ENCODE results near the gene MOK.

The MOK gene

GRCh38 chr14:102194856-102195255 lies 110.1 kb downstream of the MOK start:
- TF ChIP-seq CTCF (conservative IDR thresholded peaks at IDR 0.05; ENCODE audit: low read depth, low read length) = no peak

DNA sequence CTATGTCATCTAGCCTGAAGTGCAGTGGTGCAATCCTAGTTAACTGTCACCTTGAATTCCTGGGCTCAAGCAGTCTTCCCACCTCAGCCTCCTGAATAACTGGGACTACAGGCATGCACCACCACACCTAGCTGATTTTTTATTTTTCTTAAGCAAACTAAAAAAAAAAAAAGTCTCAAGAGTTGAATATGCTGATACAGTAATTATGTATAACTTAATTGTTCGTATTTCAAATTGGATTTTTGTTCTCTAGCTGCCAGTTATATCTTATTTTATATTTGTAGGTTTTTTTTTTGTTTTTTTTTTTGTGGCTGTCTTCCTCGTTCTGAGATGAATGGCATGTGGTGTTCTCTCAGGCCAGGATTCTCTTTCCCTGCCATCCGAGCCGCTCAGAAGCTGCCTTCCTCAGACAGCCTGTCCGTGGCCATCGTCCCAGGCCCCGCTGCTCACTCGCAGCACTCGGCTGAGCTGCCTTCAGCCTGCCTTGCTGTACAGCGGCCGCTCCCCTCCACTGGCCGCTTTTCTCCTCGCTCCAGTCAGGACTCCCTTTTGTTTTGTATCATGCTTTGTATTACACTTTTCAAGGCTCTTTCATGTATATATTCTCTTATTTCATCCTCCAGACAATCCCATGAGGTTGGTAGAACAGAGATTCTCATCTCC lies 112.0 kb downstream of the MOK start:
- H3K79me2 ChIP-seq (ENCODE audit: insufficient read depth, low read depth) = peaks cover 13% of the 10 kb centered on the region; the same call in 1 of the 2 replicates
- H3K27ac ChIP-seq = no peak overlapping the region
- H3K27me3 ChIP-seq (ENCODE audit: insufficient read depth, low read depth) = no peaks in the 10 kb centered on the region
- no peaks in the 10 kb centered on the region for H4K20me1 ChIP-seq (ENCODE audit: insufficient read depth)
- no peak overlapping the region for H3K4me3 ChIP-seq (IDR thresholded peaks at IDR 0.05; ENCODE audit: insufficient read depth, low read depth, low read length)
- no peak overlapping the region for H3K9ac ChIP-seq
- no peaks in the 10 kb centered on the region for H3K4me1 ChIP-seq (ENCODE audit: low read depth, poor library complexity, severe bottlenecking)
- TF ChIP-seq CTCF (conservative IDR thresholded peaks at IDR 0.05; ENCODE audit: low read depth, low read length) = no peak
- H3K36me3 ChIP-seq (ENCODE audit: insufficient read depth) = no peaks in the 10 kb centered on the region; the same call in 1 of the 2 replicates
- no peak overlapping the region for H2AFZ ChIP-seq (ENCODE audit: low read depth)
- H3K4me2 ChIP-seq = no peak overlapping the region

More at GRCh38 chr14:102194856-102195255, 110.1 kb downstream of the MOK start:
- no peak overlapping the region for H2AFZ ChIP-seq (ENCODE audit: low read depth)
- no peak overlapping the region for H3K4me3 ChIP-seq (IDR thresholded peaks at IDR 0.05; ENCODE audit: insufficient read depth, low read depth, low read length)
- H3K27ac ChIP-seq = no peak overlapping the region
- no peak overlapping the region for H3K4me2 ChIP-seq
- no peaks in the 10 kb centered on the region for H4K20me1 ChIP-seq (ENCODE audit: insufficient read depth)
- H3K27me3 ChIP-seq (ENCODE audit: insufficient read depth, low read depth) = no peaks in the 10 kb centered on the region
- H3K9ac ChIP-seq = no peak overlapping the region
- peaks cover 8% of the 10 kb centered on the region; the same call in 1 of the 2 replicates for H3K79me2 ChIP-seq (ENCODE audit: insufficient read depth, low read depth)
- peaks cover 8% of the 10 kb centered on the region for H3K4me1 ChIP-seq (ENCODE audit: low read depth, poor library complexity, severe bottlenecking)
- H3K36me3 ChIP-seq (ENCODE audit: insufficient read depth) = no peaks in the 10 kb centered on the region; the same call in 1 of the 2 replicates

DNA sequence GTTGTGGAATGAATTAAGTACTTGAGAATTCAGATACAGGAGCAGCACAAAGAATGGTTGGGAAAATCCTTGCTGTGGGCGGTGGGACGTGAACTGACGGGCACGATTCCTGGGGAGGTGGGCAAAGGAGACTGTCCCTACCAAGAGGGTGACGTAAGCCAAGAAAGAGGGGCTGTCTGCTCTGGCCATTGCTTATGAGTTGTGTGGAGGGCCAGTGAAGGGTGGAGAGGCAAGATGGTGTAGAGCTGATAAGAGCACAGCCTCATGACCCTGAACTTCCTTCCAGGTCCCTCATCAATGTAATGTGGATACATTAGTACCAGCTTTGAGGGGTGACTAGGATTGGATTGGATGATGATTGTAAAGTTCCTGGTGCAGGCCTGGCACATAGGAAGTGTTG lies 115.1 kb downstream of the MOK start:
- no peak overlapping the region for H3K27ac ChIP-seq

GRCh38 chr14:102188187-102188586 lies 116.8 kb downstream of the MOK start:
- H3K4me2 ChIP-seq = no peak overlapping the region

More for the DNA sequence above, 115.1 kb downstream of the MOK start:
- no peaks in the 10 kb centered on the region for H3K36me3 ChIP-seq (ENCODE audit: insufficient read depth)
- no peak overlapping the region for H3K4me2 ChIP-seq
- H3K79me2 ChIP-seq (ENCODE audit: insufficient read depth, low read depth) = peaks cover 29% of the 10 kb centered on the region
- no peaks in the 10 kb centered on the region for H3K4me1 ChIP-seq (ENCODE audit: low read depth, poor library complexity, severe bottlenecking)
- no peaks in the 10 kb centered on the region for H3K27me3 ChIP-seq (ENCODE audit: insufficient read depth, low read depth)
- no peak overlapping the region for H2AFZ ChIP-seq (ENCODE audit: low read depth)
- no peak for TF ChIP-seq CTCF (conservative IDR thresholded peaks at IDR 0.05; ENCODE audit: low read depth, low read length)
- H4K20me1 ChIP-seq (ENCODE audit: insufficient read depth) = no peaks in the 10 kb centered on the region
- H3K9ac ChIP-seq = no peak overlapping the region
- no peak overlapping the region for H3K4me3 ChIP-seq (IDR thresholded peaks at IDR 0.05; ENCODE audit: insufficient read depth, low read depth, low read length)

More at GRCh38 chr14:102188187-102188586, 116.8 kb downstream of the MOK start:
- H3K4me1 ChIP-seq (ENCODE audit: low read depth, poor library complexity, severe bottlenecking) = no peaks in the 10 kb centered on the region
- no peaks in the 10 kb centered on the region for H4K20me1 ChIP-seq (ENCODE audit: insufficient read depth)
- peaks cover 37% of the 10 kb centered on the region for H3K79me2 ChIP-seq (ENCODE audit: insufficient read depth, low read depth)
- no peak overlapping the region for H3K9ac ChIP-seq
- no peak overlapping the region for H3K27ac ChIP-seq
- no peak overlapping the region for H3K4me3 ChIP-seq (IDR thresholded peaks at IDR 0.05; ENCODE audit: insufficient read depth, low read depth, low read length)
- no peak overlapping the region for H2AFZ ChIP-seq (ENCODE audit: low read depth)
- no peak for TF ChIP-seq CTCF (conservative IDR thresholded peaks at IDR 0.05; ENCODE audit: low read depth, low read length)
- no peaks in the 10 kb centered on the region for H3K27me3 ChIP-seq (ENCODE audit: insufficient read depth, low read depth)
- no peaks in the 10 kb centered on the region for H3K36me3 ChIP-seq (ENCODE audit: insufficient read depth)

Measured in KMS-11 (cell line).